ENCODE measurements around the gene ADGRG3.
"Not testable (repeated sequence)": the region's sequence is repeated elsewhere in the genome, so short reads cannot be mapped to it uniquely, and the experiment has no call there.

The ADGRG3 gene

DNA sequence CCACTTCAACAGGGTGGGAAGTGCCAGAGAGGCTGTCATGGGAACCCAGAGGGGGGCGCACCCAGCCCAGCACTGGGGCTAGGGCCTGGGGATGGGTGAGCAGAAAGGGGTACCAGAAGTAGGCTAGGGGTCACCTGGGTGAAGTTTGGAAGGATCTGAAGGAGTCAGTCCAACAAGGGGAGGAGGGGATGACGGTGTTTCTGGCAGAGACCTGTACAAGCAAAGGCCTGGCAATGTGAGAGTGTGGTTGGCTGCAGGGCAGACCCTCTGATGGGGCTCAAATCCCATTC is 54.0 kb downstream of the ADGRG3 start:
- no peak for DNase-seq

DNA sequence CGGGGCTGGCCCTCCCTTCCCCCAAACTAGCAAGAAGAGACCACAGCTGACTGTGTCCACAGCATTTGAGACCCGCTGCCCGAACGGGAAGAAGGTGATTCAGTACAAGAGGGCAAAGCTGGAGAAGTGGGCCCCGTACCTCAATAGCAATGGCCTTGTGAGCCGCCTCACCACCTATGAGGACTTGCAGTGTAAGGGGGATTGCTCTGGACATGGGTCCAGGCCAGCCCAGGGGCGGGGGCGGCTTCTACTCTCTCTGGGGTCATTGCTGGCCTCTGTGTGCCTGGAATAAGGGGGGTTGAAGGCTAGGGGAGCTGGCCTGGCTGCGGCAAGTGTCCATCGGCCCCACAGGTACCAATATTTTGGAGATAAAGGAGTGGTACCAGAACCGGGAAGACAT is 54.5 kb downstream of the ADGRG3 start:
- DNase-seq, result no peak

DNA sequence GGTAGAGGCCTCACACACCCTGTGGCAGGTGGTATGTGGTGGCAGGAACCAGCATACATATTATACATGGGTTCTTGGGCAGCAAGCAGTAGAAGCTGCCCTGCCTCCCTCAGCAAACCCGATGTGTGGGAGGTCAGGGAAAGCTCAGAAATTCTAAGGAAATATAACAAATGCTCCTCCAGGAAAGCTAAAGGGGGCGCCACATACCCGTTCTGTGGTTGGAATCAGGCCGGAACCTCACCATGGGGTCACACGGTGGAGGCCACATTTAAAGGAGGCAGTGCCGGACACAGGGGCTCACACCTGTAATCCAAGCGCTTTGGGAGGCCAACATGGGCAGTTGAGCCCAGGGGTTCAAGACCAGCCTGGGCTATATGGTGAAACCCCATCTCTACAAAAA is 55.1 kb downstream of the ADGRG3 start:
- no peak for DNase-seq

DNA sequence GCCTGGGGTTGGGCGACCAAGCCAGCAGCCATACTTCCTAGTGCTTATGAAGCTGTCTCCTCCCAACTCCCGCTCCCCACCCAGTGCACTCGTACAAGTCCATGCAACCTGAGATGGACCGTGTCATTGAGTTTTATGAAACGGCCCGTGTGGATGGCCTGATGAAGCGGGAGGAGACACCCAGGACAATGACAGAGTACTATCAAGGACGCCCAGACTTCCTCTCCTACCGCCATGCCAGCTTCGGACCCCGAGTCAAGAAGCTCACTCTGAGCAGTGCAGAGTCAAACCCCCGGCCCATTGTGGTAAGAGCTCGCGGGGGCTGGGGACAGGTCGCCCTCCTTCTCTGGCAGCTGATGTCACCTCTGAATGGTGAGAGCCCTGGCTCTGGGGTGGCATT is 56.4 kb downstream of the ADGRG3 start:
- DNase-seq, result no peak

DNA sequence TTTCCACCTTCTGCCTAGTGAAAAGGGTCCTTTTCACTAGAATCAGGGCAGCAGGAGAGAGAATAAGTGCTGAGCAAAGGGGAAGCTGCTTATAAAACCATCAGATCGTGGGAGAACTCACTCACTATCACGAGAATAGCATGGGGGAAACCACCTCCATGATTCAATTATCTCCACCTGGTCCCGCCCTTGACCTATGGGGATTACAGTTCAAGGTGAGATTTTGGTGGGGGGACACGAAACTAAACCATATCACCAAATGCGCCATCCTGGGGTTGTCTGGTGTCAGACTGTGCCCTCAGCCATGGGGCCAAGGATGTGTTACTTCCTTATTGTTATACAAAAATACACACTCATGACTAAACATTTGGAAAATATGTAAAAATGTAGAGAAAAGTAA is 57.0 kb downstream of the ADGRG3 start:
- no peak for DNase-seq

DNA sequence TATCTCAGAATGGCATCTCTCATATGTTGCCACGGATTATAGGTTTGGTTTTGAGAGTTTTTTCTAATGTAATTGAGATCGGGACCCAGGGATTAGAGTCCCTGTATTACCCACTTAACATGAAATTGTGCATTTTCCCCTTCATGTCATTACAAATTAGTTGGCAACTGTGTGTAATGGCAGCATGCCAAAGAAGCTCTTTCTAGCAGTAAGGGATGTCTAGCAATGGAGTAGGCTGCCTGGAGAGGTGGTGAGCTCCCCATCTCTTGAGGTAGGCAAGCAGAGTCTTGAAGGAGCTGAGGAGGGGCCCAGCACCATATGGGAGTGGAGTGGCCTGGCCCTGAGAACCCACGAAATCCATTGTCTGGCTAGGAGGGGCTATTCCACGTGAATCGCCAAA is 57.4 kb downstream of the ADGRG3 start:
- no peak for DNase-seq

DNA sequence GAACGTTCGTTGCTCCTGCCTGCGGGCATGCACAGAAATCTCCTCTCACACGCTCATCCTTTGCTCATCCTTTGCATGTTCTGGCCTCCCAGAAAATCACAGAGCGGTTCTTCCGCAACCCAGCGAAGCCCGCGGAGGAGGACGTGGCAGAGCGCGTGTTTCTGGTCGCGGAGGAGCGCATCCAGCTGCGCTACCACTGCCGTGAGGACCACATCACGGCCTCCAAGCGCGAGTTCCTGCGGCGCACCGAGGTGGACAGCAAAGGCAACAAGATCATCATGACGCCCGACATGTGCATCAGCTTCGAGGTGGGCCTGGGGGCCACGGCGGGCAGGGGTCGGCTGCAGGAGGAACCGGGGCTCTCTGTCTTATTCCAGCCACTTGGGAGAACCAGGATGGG is 57.9 kb downstream of the ADGRG3 start:
- DNase-seq, result no peak

DNA sequence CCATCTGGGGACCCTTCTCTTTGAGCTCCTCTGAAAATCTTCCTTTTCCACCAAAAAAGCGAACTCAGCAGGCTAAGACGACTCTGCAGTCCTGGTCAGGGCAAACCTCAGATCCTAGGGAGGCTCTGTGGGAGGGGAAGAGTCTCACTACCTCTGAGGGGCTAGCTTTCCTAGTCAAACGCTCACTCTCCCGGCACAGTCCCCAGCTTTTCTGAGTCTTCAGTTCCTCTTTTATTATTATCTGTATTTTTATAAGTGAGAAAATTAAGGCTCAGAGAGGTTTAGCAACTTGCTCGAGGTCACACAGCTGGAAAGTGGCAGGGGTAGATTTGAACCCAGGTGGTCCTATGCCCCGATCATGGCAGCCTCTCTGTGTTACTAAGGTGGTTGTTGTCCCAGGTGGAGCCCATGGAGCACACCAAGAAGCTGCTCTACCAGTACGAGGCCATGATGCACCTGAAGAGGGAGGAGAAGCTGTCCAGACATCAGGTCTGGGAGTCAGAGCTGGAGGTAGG is 58.4 kb downstream of the ADGRG3 start:
- no peak for DNase-seq

DNA sequence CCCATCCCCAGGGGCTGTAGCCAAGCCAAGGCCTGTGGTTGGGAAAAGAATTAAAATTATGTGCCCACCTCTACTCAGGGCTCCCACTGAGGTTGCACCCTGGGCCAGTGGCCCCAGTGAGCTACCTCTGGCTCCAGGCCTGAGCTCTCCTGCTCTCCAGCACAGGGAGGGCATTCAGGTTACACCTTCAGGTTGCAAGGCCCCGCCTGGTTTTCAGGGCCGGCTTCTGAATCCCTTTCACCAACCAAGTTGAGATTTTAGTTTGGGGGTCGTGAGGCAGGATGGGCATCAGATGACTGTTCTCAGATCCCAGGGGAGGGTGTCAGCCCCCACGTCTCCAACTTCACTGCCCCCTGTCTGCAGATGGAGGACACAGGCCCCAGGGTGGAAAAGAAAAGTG is 59.5 kb downstream of the ADGRG3 start:
- no peak for DNase-seq

DNA sequence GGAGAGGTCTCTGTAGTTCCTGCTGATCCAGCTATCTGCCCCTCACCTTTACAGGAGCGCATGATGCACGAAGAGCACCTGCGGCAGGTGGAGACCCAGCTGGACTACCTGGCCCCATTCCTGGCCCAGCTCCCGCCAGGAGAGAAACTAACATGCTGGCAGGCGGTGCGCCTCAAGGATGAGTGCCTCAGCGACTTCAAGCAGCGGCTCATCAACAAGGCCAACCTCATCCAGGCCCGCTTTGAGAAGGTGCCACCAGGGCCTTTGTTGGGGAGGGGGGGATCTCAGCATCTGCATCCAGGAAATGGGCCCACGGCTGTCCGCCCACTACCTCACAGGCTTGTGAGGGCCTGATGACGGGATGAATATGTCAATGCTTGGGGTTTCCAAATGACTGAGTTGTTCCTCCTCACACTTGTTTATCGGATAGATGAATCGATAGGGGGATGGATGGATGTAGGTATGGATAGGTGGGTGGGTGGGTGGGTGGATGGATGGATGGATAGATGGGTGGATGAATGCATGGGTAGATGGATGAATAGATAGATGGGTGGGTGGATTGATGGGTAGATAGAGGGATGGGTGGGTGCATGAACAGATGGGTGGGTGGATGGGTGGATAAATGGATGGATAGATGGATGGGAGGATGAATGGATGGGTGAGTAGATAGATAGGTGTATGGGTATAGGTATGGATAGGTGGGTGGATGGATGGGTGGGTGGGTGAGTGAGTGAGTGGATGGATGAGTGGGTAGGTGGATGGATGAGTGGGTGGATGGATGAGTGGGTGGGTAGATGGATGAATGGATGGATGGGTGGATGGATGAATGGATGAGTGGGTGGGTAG is 60.5 kb downstream of the ADGRG3 start:
- no peak for DNase-seq

DNA sequence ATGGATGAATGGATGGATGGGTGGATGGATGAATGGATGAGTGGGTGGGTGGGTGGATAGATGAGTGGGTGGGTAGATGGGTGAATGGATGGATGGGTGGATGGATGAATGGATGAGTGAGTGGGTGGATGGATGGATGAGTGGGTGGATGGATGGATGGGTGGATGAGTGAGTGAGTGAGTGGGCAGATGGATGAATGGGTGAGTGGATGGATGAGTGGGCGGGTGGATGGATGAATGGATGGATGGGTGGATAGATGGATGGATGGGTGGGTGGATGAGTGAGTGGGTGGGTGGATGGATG is 61.0 kb downstream of the ADGRG3 start:
- no peak for DNase-seq

DNA sequence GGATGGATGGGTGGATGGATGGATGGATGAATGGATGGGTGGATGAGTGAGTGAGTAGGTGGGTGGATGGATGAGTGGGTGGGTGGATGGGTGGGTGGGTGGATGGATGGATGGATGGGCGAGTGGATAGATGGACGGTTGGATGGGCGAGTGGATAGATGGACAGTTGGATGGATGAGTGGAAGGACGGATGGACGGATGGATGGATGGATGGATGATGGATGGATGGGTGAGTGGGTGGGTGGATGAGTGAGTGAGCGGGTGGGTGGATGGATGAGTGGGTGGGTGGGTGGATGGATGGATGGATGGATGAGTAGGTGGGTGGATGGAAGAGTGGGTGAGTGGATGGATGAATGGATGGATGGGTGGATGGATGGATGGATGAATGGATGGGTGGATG is 61.7 kb downstream of the ADGRG3 start:
- DNase-seq, result not testable (repeated sequence)

DNA sequence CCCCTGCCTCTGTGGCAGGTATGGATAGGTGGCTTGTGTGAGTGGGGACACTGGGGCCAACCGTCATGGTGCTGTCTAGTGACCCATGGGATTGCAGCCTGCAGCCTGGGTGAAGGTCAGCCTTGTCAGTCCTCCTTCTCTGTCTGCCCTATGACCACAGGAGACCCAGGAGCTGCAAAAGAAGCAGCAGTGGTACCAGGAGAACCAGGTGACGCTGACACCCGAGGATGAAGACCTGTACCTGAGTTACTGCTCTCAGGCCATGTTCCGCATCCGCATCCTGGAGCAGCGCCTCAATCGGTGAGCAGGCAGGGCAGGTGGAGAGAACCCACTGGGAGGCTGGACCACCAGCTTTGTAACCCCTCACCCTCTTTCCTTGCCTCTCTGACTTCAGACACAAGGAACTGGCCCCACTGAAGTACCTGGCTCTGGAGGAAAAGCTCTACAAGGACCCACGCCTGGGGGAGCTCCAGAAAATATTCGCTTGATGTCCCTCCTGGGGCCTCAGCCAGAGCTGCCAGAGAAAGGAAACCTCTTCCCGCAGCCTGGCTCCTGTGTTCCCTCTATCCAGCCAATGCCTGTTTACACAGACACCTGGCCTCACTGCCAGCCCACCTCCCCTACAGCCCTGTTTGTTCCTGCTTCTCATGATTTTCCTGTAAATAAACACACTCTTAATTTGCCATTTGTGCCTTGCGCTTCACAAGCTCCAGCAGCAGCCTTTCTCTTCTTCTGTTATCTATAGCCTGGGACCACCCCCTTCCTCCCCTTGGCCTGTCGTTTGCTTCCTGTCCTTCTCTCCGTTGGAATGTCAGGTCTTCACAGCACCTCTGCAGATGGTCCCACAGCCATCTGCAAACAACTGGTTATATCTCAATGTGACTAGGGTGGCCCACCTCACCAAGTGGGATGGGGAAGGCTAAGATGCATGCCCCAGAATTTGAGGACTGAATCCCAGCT is 62.9 kb downstream of the ADGRG3 start:
- no peak for DNase-seq

DNA sequence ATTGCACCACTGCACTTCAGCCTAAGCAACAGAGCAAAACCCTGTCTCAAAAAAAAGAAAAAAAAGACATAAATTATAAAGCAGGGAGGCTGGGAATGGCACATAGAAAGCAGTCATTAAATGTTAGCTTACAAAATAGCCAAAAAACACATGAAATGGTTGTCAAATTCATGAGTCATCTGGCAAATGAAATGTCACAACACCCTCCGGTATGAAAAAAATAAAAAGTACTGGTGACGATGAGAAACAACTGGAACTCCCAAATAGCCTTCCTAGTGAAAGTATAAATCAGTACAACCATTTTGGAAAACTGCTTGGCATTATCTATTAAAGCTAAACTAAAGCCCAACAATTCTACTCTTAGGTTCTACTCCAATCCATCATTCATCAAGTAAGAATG is 63.9 kb downstream of the ADGRG3 start:
- no peak for DNase-seq

DNA sequence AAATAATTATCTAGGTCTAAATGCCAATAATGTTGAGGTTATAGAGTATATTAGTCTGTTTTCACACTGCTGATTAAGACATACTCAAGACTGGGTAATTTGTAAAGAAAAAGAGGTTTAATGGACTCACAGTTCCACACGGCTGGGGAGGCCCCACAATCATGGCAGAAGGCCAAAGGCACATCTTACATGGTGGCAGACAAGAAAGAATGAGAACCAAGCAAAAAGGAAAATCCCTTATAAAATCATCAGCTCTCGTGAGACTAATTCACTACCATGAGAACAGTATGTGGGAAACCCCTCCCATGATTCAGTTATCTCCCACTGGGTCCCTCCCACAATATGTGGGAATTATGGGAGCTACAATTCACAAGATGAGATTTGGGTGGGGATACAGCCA is 64.6 kb downstream of the ADGRG3 start:
- no peak for DNase-seq

DNA sequence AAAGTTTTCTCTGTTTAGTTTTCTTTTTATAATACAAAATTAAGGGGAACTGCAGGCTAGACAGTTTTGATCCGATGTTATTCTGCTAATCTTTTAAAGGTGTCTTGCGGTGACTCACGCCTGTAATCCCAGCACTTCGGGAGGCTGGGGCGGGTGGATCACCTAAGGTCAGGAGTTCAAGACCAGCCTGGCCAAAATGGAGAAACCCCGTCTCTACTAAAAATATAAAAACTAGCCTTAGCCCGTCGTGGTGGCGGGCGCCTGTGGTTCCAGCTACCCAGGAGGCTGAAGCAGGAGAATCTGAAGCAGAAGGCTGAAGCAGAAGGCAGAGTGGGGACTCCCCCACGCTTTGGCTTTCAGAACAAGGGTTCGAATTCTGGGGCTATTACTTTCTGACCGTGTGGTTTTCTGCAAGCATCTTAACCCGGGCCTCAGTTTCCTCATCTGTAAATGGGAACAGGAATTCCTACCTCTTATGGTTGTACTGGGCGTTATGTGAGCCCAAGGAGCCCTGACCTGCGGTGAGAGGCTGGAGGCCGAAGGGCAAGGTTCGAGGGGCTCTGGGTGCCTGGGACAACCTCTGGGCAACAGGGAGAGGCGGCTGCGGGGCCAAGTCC is 66.3 kb downstream of the ADGRG3 start:
- no peak for DNase-seq

DNA sequence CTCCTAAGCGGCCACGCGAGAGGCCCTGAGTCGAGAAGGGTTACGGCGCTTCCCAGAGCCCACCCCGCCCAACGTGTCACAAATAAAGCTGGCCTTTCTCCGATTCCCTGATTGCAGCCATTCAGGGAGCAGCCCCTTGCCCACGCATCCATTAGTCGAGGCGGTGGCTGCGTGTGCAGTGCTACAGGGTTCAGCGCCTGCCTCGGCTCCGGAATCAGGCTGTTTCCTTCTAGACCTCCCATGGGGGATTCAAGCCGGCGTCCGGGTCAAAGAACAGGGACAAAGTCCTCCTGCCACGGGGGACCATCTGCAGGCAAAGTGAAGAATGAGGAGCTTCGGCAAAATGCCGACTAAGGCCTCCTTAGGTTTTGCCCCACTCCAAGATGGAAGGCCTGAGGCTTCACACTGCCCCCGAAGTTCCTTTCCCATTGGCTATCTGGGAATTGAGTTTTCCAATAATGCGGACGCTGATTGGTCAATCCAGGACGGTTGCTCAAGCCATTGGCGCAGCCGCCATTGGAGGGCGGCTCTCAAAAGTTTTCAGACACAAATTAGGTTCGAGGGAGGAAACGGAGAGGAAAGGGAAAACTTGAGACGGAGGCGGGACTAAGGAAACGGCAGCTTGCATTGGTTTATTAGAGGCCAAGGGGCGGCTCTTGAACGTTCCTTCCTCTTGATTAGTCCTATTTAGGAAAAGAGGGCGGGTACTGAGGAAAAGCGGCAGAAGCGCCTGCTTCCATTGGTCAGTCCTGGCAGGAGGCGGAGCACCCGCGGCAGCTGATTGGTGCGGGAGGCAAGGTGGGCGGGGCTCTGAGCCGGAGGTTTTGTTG is 67.0 kb downstream of the ADGRG3 start:
- DNase-seq, result peak; percentile 96

DNA sequence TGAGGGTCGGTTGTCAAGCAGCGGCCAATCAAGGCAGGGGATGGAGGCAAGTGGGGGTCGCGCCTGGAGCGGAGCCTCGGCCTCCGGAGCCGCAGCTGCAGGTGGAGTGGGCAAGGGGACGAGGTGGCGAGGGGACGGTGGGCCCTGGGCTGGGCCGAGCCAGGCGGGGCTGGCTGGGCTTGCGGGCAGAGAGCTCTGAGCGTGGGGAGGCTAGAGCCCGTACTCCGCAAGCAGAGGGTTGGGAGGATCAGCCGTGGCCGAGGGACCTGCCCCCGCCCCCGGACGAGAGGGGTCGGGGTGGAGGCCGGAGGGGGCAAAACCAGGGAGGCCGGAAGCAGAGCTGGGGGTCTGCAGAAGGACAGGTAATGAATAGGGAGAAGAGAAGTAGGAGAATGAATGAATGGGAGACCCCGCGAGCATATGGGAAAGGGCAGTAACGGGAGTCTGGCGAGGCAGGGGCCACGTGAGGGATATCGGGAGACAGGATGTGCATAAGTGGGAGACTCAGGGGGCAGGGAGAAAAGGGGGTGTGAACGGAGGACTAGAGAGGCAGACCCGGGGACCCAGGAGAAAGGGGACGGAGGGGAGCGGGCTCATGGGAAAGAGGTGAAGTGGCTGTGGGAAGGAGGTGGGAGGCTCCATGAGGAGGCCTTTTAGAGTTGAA is 67.8 kb downstream of the ADGRG3 start, which contains the start of gene KATNB1:
TSS of gene KATNB1 (plus strand) at position 16 of the 664 bp plus-strand sequence. CDS start 1,474 bp downstream, outside the sequence.
- no peak for DNase-seq

DNA sequence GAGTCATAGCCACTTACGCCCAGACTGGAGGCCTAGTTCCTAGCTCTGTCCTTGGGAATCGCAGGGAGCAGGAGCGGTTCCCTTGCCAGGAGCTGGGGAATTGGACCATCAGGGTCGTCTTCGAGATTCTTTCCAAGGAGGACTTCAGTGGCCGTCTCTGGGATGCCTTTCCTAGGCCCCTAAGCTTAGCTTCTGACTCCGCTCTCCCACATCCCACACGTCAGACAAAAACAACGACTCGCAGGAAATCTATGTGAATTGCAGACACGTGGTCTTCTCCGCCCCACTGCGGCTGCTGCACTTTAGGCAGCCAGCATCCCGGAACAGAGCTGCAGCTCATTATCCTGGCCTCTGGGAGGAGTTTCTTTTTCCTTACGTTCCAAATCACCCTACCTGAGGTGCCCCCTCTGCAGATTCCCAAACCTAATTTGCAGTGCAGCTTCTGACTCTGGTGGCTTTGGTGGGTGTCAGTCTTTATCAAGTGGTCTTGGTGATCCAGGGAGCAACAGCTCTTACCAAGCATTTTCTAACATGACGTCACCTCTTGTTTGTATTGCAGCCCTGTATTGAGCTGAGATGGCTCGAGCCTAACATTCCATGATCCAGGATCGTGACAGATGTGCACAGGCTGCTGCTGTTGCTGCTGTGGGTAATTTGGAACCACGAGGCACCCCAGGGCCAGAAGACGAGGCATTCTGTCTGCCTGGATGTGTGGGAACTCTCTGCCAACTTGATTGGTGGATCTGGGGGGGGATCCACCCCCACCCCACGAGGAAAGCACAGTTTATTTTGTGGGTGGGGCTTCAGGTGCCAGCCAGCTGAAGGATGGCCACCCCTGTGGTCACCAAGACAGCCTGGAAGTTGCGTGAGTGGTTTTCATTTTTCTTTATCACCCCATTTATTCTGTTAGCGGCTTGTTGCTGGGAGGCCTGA is 68.6 kb downstream of the ADGRG3 start:
- peak; percentile 24 for DNase-seq

DNA sequence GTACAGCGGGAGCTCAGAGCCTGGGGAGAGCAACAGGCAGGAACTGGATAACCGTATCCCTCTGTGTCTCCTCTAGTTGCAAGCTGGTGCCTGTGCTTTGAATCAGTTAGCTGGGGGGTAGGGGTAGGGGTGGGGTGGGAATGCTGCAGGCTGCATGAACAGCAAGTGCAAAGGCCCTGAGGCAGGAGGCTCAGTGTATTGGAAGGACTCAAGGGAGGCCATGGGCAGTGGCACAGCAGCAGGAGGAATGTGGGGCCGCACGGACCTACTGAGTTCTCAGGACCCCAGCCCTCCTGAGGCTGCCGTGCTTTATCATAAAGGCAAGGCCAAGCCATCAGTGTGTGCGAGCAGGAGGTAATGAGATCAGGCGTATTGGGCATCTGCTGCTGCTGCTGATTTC is 70.7 kb downstream of the ADGRG3 start:
- no peak for DNase-seq
